HCT116 (cell line): Measurements from ENCODE around the gene ACOXL.

Source experiments
- CTCF ChIP-seq, 3 experiments: fragments of 200-600 bp in 1 of 3; sonication (generic) in 1 of 3; IDR thresholded peaks in 2 of 3; conservative IDR thresholded peaks in 1 of 3; 2 replicates each; pipeline ENCODE4 v1.5.1; 2012 to 2017; ENCODE audit warnings: low read depth in 2 of 3, low read length in 2 of 3, antibody characterized with exemption in 1 of 3, borderline replicate concordance in 1 of 3, control low read depth in 1 of 3, mild to moderate bottlenecking in 1 of 3, mixed read lengths in 1 of 3, mixed run types in 1 of 3, moderate library complexity in 1 of 3; ENCODE audit not compliant: insufficient read depth in 1 of 3
- EZH2phosphoT487 ChIP-seq: fragments of 200-600 bp; IDR thresholded peaks from 2 replicates; pipeline ENCODE4 v1.6.1; 2018; ENCODE audit warnings: antibody characterized with exemption, borderline replicate concordance
- POLR2A ChIP-seq: IDR thresholded peaks from 2 replicates; pipeline ENCODE4 v1.7.0; 2011; ENCODE audit warnings: borderline replicate concordance; ENCODE audit not compliant: insufficient read depth, insufficient read length; ENCODE audit errors: extremely low read depth
- RAD21 ChIP-seq: IDR thresholded peaks from 2 replicates; pipeline ENCODE4 v1.6.1; 2012; ENCODE audit warnings: low read depth, mild to moderate bottlenecking
- TCF7L2 ChIP-seq: IDR thresholded peaks from 2 replicates; pipeline ENCODE4 v1.7.0; 2011; ENCODE audit warnings: borderline replicate concordance, inconsistent platforms; ENCODE audit not compliant: insufficient read depth, insufficient read length; ENCODE audit errors: extremely low read depth

DNA sequence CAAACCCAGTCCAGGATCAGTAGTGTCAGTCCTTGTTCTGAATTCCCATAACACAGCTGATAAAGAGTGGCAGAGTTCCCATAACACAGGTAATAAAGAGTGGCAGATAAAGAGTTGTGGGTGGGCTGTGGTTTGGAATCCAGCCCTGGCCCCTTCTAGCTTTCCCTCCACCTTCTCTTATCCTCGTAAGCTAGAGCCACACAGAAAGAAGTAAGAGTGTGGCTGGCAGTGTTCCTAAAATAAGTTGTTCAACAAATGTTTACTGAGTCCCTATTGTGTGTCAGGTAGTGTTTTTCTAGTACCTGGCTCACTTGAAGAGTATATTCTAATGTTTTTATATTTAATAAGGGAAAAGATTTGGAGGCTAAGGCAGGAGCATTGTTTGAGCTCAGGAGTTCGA is 323.4 kb downstream of the ACOXL start:
- no peak for TF ChIP-seq CTCF (IDR thresholded peaks at IDR 0.05 in 2 of 3, conservative IDR thresholded peaks at IDR 0.05 in 1 of 3; ENCODE audit: borderline replicate concordance in 1 of 3, insufficient read depth in 1 of 3, low read depth in 2 of 3, low read length in 2 of 3)
- TF ChIP-seq EZH2phosphoT487: no peak
- TF ChIP-seq POLR2A: no peak
- no peak for TF ChIP-seq TCF7L2
- no peak for TF ChIP-seq RAD21
